Mesendoderm (in vitro differentiated cells): ENCODE measurements around the gene TBX20.
A peak's percentile ranks its signal among the peaks of the same experiment; 100 is the strongest.
"Not testable (repeated sequence)": the region's sequence is repeated elsewhere in the genome, so short reads cannot be mapped to it uniquely, and the experiment has no call there.

Experiments
- DNase-seq: peaks from one replicate; pipeline ENCODE4 v3.0.0; 2013
- H2AK5ac ChIP-seq: 2 replicates; pipeline ENCODE4 v1.6.1; 2013; ENCODE audit warnings: low read length, inconsistent platforms
- H2BK120ac ChIP-seq: 2 replicates; pipeline ENCODE4 v1.6.1; 2013; ENCODE audit warnings: low read depth, mild to moderate bottlenecking, low read length, moderate library complexity, mixed read lengths
- H2BK15ac ChIP-seq: replicated peaks from 2 replicates; pipeline ENCODE4 v1.6.1; 2013; ENCODE audit warnings: low read depth, mild to moderate bottlenecking, moderate library complexity
- H2BK5ac ChIP-seq: 2 replicates; pipeline ENCODE4 v1.6.1; 2013; ENCODE audit warnings: low read length, inconsistent platforms
- H3K18ac ChIP-seq: 2 replicates; pipeline ENCODE4 v1.6.1; 2013; ENCODE audit warnings: mild to moderate bottlenecking, low read length, mixed read lengths
- H3K23ac ChIP-seq: one replicate; pipeline ENCODE4 v1.6.1; 2013; ENCODE audit warnings: low read length
- H3K27ac ChIP-seq: 2 replicates; pipeline ENCODE4 v1.5.1; 2013; ENCODE audit warnings: low read depth, mild to moderate bottlenecking, inconsistent platforms, low read length, moderate library complexity
- H3K27me3 ChIP-seq: 2 replicates; pipeline ENCODE4 v1.6.1; 2013; ENCODE audit warnings: low read length, control low read depth, mild to moderate bottlenecking, inconsistent platforms; ENCODE audit not compliant: insufficient read depth, poor library complexity
- H3K36me3 ChIP-seq: 2 replicates; pipeline ENCODE4 v1.6.1; 2013; ENCODE audit warnings: low read length, inconsistent platforms; ENCODE audit not compliant: control insufficient read depth, insufficient read depth
- H3K4ac ChIP-seq: one replicate; pipeline ENCODE4 v1.6.1; 2013; ENCODE audit warnings: low read depth, mild to moderate bottlenecking, low read length, moderate library complexity
- H3K4me1 ChIP-seq: 2 replicates; pipeline ENCODE4 v1.6.1; 2013; ENCODE audit warnings: low read depth, low read length, inconsistent platforms; ENCODE audit not compliant: control insufficient read depth
- H3K4me2 ChIP-seq: 2 replicates; pipeline ENCODE4 v1.6.1; 2013; ENCODE audit warnings: low read length
- H3K4me3 ChIP-seq: 2 replicates; pipeline ENCODE4 v1.5.1; 2013; ENCODE audit warnings: mild to moderate bottlenecking, low read length
- H3K56ac ChIP-seq: one replicate; pipeline ENCODE4 v1.6.1; 2013; ENCODE audit warnings: low read length
- H3K79me1 ChIP-seq: 2 replicates; pipeline ENCODE4 v1.6.1; 2013; ENCODE audit warnings: low read length, inconsistent platforms
- H3K79me2 ChIP-seq: 2 replicates; pipeline ENCODE4 v1.6.1; 2013; ENCODE audit warnings: mild to moderate bottlenecking, low read length; ENCODE audit not compliant: control insufficient read depth, insufficient read depth
- H3K9ac ChIP-seq: 2 replicates; pipeline ENCODE4 v1.6.1; 2013; ENCODE audit warnings: low read length, inconsistent platforms
- H4K5ac ChIP-seq: one replicate; pipeline ENCODE4 v1.6.1; 2013; ENCODE audit warnings: low read length
- H4K8ac ChIP-seq: one replicate; pipeline ENCODE4 v1.6.1; 2013; ENCODE audit warnings: low read depth, mild to moderate bottlenecking, control low read depth, low read length, moderate library complexity
- WGBS: extraction: QIAGEN DNeasy Blood & Tissue Kit; methylation state at CpG from one replicate; pipeline ENCODE4 v1.1.7; 2013; ENCODE audit warnings: low lambda C conversion rate, missing lambda C conversion rate; ENCODE audit not compliant: insufficient coverage; ENCODE audit errors: extremely low coverage; 5-methylcytosine and 5-hydroxymethylcytosine counted together

The TBX20 gene

DNA sequence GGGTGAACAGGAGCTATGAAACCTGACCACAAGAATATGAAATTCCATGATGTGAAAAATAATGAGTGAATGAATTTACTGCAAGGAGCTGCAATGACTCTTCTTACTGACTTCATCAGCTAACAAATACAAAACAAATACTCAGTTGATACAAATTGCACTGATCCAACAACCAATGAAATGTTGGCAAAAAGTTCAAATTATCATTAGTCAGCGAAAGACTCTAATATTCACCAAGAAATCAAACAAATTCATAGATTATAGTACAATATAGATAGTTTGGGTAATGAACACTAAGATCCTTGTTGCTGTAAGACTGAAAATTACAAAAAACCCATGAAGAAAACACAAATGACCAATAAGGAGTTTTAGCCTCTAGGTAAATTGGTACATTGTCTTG lies 49.0 kb downstream of the TBX20 start:
- not testable (repeated sequence) for H2BK15ac ChIP-seq, H3K36me3 ChIP-seq, H3K9ac ChIP-seq, H4K5ac ChIP-seq, H3K4me2 ChIP-seq, H4K8ac ChIP-seq, H3K27ac ChIP-seq, H3K79me2 ChIP-seq, H3K27me3 ChIP-seq, H3K4me1 ChIP-seq, DNase-seq, H2AK5ac ChIP-seq, H2BK120ac ChIP-seq, H3K18ac ChIP-seq, H3K4ac ChIP-seq, H3K79me1 ChIP-seq, H3K56ac ChIP-seq, H2BK5ac ChIP-seq, H3K23ac ChIP-seq, H3K4me3 ChIP-seq
- no CpG with 5 or more reads among the region's 1 CpG for WGBS

DNA sequence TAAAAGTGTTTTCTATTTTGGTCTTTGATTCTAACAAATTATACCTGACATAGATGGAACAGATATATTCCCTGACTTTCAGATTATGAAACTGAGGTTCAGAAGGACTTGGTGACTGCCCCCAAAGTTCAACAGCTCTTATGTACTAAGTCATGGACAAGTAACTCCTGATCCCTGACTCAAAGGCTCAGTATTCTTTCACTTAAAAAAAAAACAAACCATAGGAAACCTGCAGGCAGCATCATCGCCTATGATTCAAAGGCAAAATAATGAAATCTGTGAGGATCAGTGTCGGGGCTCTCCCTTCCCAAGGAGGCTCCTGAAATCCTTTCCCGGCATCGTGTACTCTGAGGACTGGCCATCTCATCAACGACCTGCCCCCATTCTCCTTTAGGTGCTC lies 49.9 kb downstream of the TBX20 start:
- not testable (repeated sequence) for H3K4me3 ChIP-seq, H3K36me3 ChIP-seq, H3K23ac ChIP-seq, DNase-seq, H3K18ac ChIP-seq, H3K27me3 ChIP-seq, H2AK5ac ChIP-seq, H2BK120ac ChIP-seq, H3K79me2 ChIP-seq, H3K4me2 ChIP-seq, H3K4me1 ChIP-seq, H3K27ac ChIP-seq, H2BK5ac ChIP-seq, H3K56ac ChIP-seq, H4K5ac ChIP-seq, H3K79me1 ChIP-seq, H2BK15ac ChIP-seq, H4K8ac ChIP-seq, H3K4ac ChIP-seq, H3K9ac ChIP-seq
- no CpG with 5 or more reads among the region's 5 CpGs for WGBS

DNA sequence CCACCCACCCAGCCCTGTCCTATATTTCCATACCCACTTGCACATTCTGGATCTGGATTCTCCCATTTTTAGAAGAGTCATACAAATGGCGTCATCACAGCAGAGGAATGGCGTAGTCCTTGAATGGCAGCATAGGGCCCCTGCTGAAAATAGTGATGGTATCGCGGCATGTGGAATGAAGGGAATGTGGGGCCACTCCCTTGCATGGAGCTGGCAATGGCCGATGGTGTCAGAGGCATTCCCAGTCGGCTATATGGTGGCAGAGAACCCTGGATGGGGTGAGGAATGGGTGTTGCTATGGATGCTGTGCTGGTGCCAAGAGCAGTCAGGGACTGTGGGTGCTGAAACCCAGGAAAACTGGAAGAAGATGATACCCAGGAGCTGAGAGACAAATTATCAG lies 51.5 kb downstream of the TBX20 start:
- not testable (repeated sequence) for H3K4me3 ChIP-seq, H2BK120ac ChIP-seq, H3K4ac ChIP-seq, H4K5ac ChIP-seq, H3K23ac ChIP-seq, H3K9ac ChIP-seq, H3K56ac ChIP-seq, H2BK15ac ChIP-seq, H3K27me3 ChIP-seq, H3K79me1 ChIP-seq, H4K8ac ChIP-seq, H3K18ac ChIP-seq, H3K4me2 ChIP-seq, H3K79me2 ChIP-seq, H2BK5ac ChIP-seq, H3K4me1 ChIP-seq, H2AK5ac ChIP-seq, H3K36me3 ChIP-seq, H3K27ac ChIP-seq
- DNase-seq, result peak; percentile 35
- WGBS, result no CpG with 5 or more reads among the region's 6 CpGs

DNA sequence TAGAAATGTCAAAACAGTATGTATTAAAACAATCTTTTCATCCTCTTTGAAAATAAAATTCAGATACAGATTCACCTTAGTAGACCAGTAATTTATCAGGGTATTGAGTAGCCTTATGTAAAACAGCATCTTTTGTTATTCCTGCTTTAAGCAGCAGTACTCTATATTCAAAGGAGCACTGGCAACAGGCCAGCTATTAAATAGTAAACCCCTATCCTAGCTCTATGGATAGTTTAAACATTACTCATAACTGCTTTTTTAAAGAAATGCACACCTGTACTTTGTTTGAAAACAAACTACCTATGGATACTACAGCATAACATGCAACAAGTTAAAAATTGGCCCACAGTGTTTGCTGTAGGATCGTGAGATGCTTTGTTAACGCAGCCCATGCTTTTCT lies 53.7 kb downstream of the TBX20 start:
- not testable (repeated sequence) for H3K56ac ChIP-seq, H3K4ac ChIP-seq, H3K9ac ChIP-seq, H3K4me3 ChIP-seq, H2BK120ac ChIP-seq, H3K4me1 ChIP-seq, H2BK5ac ChIP-seq, H2AK5ac ChIP-seq, H3K4me2 ChIP-seq, H3K79me1 ChIP-seq, H3K23ac ChIP-seq, H3K18ac ChIP-seq, H3K36me3 ChIP-seq, H4K8ac ChIP-seq, H2BK15ac ChIP-seq, H3K27me3 ChIP-seq, DNase-seq, H3K79me2 ChIP-seq, H3K27ac ChIP-seq, H4K5ac ChIP-seq
- no CpG with 5 or more reads among the region's 2 CpGs for WGBS

DNA sequence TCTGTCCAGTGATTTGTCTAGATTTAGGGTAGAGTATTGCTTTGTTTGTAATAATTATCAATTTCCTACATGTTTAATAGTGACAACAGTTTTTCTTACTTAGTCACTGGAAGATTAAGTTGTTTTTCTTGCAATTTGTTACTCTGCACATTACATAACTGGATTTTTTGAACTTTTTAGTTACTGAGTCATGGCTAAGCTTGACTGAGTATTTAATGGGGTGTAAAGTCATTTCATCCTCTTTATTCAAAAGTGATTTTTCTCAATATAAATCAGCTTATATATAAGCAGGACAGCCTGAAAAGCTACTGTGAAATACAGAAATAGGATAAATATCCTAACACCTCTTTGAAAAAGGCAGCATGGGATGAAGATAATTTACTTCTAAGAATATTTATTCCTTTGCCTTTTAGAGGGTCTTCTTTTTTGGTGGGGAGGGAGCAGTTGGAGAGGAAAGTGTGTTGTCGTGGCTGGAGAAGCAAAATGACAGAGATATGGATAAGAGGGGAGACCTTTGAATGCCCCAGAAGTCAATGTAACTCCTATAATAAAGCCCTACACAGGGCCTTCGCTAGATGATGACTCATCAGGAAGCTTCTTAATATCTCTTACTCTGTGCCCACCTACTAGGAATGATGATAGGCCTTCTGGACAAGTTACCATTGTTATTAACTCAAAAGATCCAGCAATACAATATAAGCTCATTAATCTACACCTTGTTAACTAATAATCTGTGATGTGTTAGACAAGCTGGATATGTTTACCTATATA lies 55.3 kb downstream of the TBX20 start:
- not testable (repeated sequence) for H2BK15ac ChIP-seq, H2AK5ac ChIP-seq, DNase-seq, H3K79me2 ChIP-seq, H3K27me3 ChIP-seq, H3K4me2 ChIP-seq, H2BK120ac ChIP-seq, H3K23ac ChIP-seq, H3K18ac ChIP-seq, H4K5ac ChIP-seq, H3K27ac ChIP-seq, H2BK5ac ChIP-seq, H4K8ac ChIP-seq, H3K9ac ChIP-seq, H3K4me1 ChIP-seq, H3K4ac ChIP-seq, H3K4me3 ChIP-seq, H3K79me1 ChIP-seq, H3K56ac ChIP-seq, H3K36me3 ChIP-seq
- no CpG with 5 or more reads among the region's 2 CpGs for WGBS

DNA sequence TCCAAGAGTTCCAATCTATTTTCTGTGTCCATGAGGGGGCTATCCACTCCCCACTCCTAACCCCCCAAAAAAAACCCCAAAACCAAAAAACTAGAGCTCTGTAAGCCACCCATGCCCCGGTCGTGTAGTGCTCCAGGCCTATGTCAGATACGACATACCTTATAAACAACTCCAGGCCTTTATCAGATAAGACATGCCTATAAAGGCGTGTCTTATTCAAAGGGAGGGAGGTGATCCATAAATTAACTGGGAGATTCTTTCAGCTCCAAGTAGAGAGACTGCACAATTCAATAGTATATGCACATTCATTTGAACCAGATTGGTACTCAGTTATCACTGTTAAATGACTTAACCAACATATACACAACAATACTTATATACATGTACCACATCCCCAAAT lies 62.3 kb downstream of the TBX20 start:
- H3K27ac ChIP-seq, H3K56ac ChIP-seq, DNase-seq, H2BK15ac ChIP-seq, H3K36me3 ChIP-seq, H3K79me2 ChIP-seq, H3K79me1 ChIP-seq, H3K4me3 ChIP-seq, H3K4me2 ChIP-seq, H3K4ac ChIP-seq, H2AK5ac ChIP-seq, H3K27me3 ChIP-seq, H4K8ac ChIP-seq, H3K9ac ChIP-seq, H3K23ac ChIP-seq, H4K5ac ChIP-seq, H2BK5ac ChIP-seq, H3K18ac ChIP-seq, H3K4me1 ChIP-seq, H2BK120ac ChIP-seq: not testable (repeated sequence)
- no CpG with 5 or more reads among the region's 4 CpGs for WGBS
